Stimulated activated CD4-positive, alpha-beta T cell treated with anti-CD3 and anti-CD28 coated beads, Interleukin-4, amount 100 ng/mL, for 24 hours (primary cell): Measurements from ENCODE around the gene FAT1.

Experiments
- DNase-seq: peaks from one replicate; pipeline ENCODE4 v3.0.0-alpha.2; 2020

The FAT1 gene

GRCh38 chr4:186722796-186723291 is 812 bp downstream of the FAT1 start:
- no peak for DNase-seq

- DNase-seq = no peak
Observed at GRCh38 chr4:186719925-186720694, 3.5 kb downstream of the FAT1 start.

- DNase-seq = no peak
Observed at GRCh38 chr4:186717556-186717955, 6.1 kb downstream of the FAT1 start.

GRCh38 chr4:186715077-186715476 is 8.6 kb downstream of the FAT1 start:
- DNase-seq = no peak

- DNase-seq = no peak
Observed at GRCh38 chr4:186714006-186714675, 9.5 kb downstream of the FAT1 start.

- no peak for DNase-seq
Observed at GRCh38 chr4:186712690-186713089, 11.0 kb downstream of the FAT1 start.

GRCh38 chr4:186710521-186711119 is 13.0 kb downstream of the FAT1 start:
- no peak for DNase-seq

GRCh38 chr4:186709517-186709916 is 14.1 kb downstream of the FAT1 start:
- DNase-seq = no peak

- DNase-seq = no peak
Observed at GRCh38 chr4:186708554-186708953, 15.1 kb downstream of the FAT1 start.

- DNase-seq = no peak
Observed at GRCh38 chr4:186707996-186708395, 15.7 kb downstream of the FAT1 start.

- DNase-seq = no peak
Observed at GRCh38 chr4:186707574-186707973, 16.1 kb downstream of the FAT1 start.

GRCh38 chr4:186704057-186704456 is 19.6 kb downstream of the FAT1 start:
- no peak for DNase-seq

GRCh38 chr4:186703510-186703909 is 20.1 kb downstream of the FAT1 start:
- no peak for DNase-seq

- DNase-seq = no peak
Observed at GRCh38 chr4:186702940-186703339, 20.7 kb downstream of the FAT1 start.

- no peak for DNase-seq
Observed at GRCh38 chr4:186702297-186702696, 21.4 kb downstream of the FAT1 start.

GRCh38 chr4:186701788-186702187 is 21.9 kb downstream of the FAT1 start:
- DNase-seq = no peak

- no peak for DNase-seq
Observed at GRCh38 chr4:186701273-186701672, 22.4 kb downstream of the FAT1 start.

GRCh38 chr4:186700746-186701145 is 22.9 kb downstream of the FAT1 start:
- DNase-seq = no peak

GRCh38 chr4:186699881-186700397 is 23.7 kb downstream of the FAT1 start:
- DNase-seq = no peak

- DNase-seq = no peak
Observed at GRCh38 chr4:186699298-186699697, 24.4 kb downstream of the FAT1 start.

GRCh38 chr4:186698525-186698924 is 25.1 kb downstream of the FAT1 start:
- no peak for DNase-seq

- DNase-seq = no peak
Observed at GRCh38 chr4:186698028-186698427, 25.6 kb downstream of the FAT1 start.

GRCh38 chr4:186695392-186695791 is 28.3 kb downstream of the FAT1 start:
- DNase-seq = no peak

GRCh38 chr4:186693894-186694293 is 29.8 kb downstream of the FAT1 start:
- DNase-seq = no peak
